Measurements from ENCODE around the gene IFNB1.

IFNB1 gene

GRCh38 chr9:21070171-21070571, 7.6 kb downstream of the IFNB1 start:
- no peak for DNase-seq (ENCODE audit: low read depth in 2 of 2)

GRCh38 chr9:21060919-21061561, 16.7 kb downstream of the IFNB1 start:
- no peak for DNase-seq (ENCODE audit: low read depth in 2 of 2)

DNA sequence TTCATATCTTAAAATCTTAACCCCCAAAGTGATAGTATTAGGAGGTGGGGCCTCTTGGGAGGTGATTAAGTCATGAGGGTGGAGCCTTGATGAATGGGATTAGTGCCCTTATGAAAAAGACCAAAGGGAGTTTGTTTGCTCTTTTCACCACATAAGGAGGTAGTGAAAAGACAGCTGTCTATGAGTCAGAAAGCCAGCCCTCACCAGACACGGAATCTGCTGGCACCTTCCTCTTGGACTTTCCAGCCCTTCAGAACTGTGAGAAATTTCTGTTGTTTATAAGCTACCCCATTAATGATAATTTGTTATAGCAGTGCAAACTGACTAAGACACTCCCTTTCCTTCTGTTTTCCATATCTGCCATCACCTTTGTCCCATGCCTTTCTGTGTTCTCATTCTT, 20.8 kb downstream of the IFNB1 start:
- DNase-seq (ENCODE audit: low read depth in 2 of 2), result no peak

GRCh38 chr9:21053851-21054250, 23.9 kb downstream of the IFNB1 start:
- no peak for DNase-seq (ENCODE audit: low read depth in 2 of 2)

GRCh38 chr9:21047281-21047691, 30.5 kb downstream of the IFNB1 start:
- DNase-seq (ENCODE audit: low read depth in 2 of 2), result no peak

DNA sequence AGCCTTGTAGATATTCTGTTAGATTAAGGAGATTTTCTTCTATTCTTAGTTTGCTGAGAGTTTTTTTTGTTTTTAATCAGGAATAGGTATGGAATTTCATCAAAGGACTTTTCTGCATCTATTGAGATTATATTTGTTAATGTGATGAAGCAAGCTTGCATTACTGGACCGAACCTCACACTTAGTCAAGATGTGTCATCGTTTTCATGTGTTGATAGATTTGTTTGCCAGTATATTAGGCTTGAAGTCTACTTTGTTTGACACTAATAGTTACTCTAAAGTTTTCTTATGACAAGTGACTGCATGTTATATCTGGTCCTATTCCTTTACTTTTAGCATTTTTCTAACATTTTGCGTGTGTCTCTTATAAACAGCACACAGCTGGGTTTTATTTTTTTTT, 33.9 kb downstream of the IFNB1 start:
- DNase-seq (ENCODE audit: low read depth in 2 of 2), result no peak

DNA sequence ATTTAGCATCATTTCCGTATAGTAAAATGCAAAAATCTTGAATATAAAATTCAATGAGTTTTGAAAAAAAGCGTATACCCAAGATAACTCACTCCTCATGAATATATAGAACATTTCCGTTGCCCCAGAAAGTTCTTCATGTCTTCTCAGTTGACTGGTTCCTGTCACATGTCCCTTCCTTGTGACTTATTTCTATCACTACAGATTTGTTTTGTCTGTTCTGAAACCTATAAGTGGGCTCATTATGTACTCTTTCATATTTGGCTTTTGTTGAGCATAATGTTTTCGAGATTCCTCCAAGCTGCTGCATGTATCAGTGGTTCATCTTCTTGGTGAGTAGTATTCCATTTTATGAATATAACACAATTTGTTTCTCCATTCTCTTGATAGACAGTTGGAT, 35.3 kb downstream of the IFNB1 start:
- DNase-seq (ENCODE audit: low read depth in 2 of 2), result no peak

GRCh38 chr9:21039302-21039701, 38.4 kb downstream of the IFNB1 start:
- no peak for DNase-seq (ENCODE audit: low read depth in 2 of 2)

DNA sequence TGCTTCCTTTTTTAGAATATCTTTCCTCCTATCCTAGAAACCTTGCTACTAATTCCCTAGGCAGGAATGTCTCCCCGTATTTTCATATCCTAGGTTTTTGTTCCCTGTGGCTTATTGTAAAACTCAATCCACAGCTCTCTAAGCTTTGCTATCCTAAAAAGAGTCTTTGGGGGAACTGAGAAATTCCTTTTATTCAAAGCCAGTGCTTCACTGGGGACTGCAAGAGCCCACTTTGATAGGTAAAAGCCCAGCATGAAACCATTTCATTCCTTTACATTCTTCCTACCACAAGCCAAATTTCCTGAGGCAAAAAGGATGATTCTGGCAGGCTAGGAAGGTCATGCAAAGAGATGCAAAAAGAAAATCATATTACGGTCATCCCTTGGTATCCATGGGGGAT, 40.5 kb downstream of the IFNB1 start:
- no peak for DNase-seq (ENCODE audit: low read depth in 2 of 2)

GRCh38 chr9:21031808-21032183, 45.9 kb downstream of the IFNB1 start:
- DNase-seq (ENCODE audit: low read depth in 2 of 2), result no peak

GRCh38 chr9:21031091-21031807, 46.5 kb downstream of the IFNB1 start, which contains the start of gene HACD4:
TSS of gene HACD4 (minus strand) at chr9:21031640. CDS start at chr9:21031590, 50 bp downstream.
- peak; percentile 32 to 44 for DNase-seq (ENCODE audit: low read depth in 2 of 2)

DNA sequence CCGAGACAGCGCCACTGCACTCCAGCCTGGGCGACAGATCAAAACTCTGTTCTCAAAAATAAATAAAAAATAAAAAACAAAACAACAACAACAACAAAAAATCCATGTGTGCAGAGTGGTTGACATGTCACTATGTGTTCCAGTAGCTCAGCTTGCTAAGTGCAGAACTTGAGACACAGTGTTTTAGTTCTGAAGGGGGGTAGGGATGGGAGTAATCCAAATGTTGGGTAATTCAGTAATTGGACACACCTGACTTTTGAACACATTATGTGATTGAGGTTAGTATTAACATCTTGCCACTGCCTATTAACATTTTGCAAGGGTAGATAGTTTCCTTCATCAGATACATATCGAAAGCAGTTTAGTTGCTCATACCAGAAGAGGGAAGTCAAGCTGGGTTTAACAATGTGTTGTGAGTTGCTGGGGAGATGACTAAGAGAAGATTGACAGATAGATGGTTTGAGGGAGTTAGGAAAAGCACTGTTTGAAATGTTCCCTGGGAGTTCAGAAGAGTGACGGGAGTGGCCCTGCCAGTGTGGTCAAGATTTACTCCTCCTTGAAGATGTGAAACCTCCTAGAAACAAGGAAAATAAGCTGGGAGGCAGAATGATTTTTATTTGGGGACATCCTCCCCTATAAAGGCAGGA, 47.2 kb downstream of the IFNB1 start:
- no peak for DNase-seq (ENCODE audit: low read depth in 2 of 2)

GRCh38 chr9:21029661-21030060, 48.1 kb downstream of the IFNB1 start:
- DNase-seq (ENCODE audit: low read depth in 2 of 2), result no peak

DNA sequence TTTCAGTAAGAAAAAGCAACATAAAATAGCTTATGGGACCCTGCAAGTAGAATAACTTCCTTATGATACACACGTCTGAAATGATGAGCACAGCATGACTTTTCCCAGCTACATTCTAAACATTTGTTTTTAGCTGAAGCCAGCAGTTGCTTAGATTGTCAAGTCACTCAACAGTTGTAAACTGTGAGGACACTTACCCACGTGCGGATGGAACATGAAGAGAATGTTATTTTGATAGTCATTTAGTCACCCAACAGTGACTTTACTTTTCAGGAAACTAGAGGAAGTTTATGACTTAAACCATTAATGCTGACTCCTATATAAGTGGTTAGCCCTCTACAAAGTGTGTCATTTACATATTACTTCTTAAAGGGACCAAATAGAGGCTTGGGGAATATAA, 49.3 kb downstream of the IFNB1 start:
- DNase-seq (ENCODE audit: low read depth in 2 of 2), result no peak

DNA sequence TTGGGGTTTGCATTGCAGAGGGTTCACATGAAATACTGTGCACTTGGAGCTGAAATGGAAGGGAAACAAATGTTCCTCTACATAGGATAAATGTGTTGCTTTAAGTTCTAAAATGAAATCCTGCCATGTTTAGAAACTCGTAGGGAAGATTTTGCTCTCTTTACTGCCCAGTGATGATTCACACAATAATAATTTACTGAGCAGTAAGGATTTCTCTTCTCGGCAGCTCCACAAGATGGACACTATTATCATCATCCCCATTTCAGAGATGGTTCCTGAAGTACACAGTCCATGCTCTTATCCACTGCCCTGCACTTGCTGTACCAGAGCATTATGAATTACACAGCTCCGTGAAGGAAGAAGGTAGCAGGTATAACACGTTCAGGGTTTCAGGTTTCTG, 50.4 kb downstream of the IFNB1 start:
- DNase-seq (ENCODE audit: low read depth in 2 of 2), result no peak

Data from stimulated activated CD8-positive, alpha-beta memory T cell treated with anti-CD3 and anti-CD28 coated beads, Interleukin-2, amount 100 ng/mL, for 48 hours (primary cell).